NCI-H1048 (cell line): ENCODE results near the gene MYLIP.
A peak's percentile ranks its signal among the peaks of the same experiment; 100 is the strongest.

Source experiments
- DNase-seq: peaks from one replicate; lab custom pipeline; 2025; lab: John Stamatoyannopoulos, UW

MYLIP gene

GRCh38 chr6:16128759-16129622 lies at the start of gene MYLIP:
MYLIP (plus strand) TSS chr6:16129086; CDS start chr6:16129323, 237 bp downstream.
- DNase-seq: peak; percentile 85

DNA sequence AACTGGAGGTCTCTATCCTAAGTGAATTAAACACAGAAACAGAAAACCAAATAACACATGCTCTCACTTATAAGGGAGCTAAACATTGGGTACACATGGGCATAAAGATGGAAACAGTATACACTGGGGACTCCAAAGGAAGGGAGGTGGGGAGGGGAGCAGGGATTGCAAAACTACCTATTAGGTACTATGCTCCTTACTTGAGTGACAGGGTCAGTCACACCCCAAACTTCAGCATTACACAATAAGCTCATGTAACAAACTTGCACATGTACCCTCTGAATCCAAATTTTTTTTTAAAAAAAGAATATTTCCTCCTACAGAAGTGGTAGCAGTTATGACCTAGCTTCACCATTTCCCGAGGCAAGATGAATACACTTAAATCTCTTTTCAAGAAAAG lies 49.5 kb upstream of the MYLIP start:
- no peak for DNase-seq

DNA sequence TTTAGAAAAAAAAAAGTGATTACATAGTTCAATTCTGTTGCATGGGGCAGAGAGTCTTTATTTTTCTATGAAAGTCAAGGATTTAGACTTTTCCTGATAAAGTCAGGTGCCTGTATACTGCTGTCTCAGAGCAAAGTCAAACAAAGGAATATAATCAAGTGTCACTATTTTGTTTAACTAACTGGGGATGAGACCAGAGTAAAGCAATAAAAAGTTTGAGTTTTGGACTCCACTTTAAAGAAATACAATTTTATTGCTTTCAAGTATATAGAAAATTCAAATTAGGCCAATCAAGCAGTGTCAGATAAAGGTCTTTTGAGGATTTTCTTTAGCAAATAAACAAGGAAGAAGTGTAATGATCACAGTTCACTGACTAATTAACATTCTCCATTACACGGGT lies 48.7 kb upstream of the MYLIP start:
- no peak for DNase-seq

- no peak for DNase-seq
These were observed 47.6 kb upstream of the MYLIP start for GRCh38 chr6:16081326-16081725.

GRCh38 chr6:16082361-16082760 lies 46.5 kb upstream of the MYLIP start:
- DNase-seq: no peak

- no peak for DNase-seq
These were observed 41.9 kb upstream of the MYLIP start for GRCh38 chr6:16086965-16087364.

GRCh38 chr6:16087386-16087785 lies 41.5 kb upstream of the MYLIP start:
- DNase-seq: no peak

DNA sequence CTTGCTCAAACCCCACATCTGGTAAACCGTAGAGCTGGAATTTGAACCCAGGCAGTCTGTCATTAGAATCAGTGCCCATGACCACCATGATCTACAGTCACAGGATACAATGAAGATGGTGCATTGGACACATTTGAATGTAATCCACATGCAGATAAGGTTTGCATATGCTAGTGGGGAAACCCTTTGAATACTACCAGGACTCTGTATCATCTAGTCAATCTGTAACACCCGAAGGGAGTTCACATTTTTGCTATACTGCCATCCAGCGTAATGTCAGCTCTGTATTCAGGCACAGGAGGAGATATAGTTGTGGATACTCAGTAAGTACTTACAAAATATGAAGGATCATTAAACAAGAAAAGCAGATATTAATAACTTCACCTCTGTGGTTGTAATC lies 40.5 kb upstream of the MYLIP start:
- no peak for DNase-seq

GRCh38 chr6:16089232-16090062 lies 39.4 kb upstream of the MYLIP start:
- no peak for DNase-seq

DNA sequence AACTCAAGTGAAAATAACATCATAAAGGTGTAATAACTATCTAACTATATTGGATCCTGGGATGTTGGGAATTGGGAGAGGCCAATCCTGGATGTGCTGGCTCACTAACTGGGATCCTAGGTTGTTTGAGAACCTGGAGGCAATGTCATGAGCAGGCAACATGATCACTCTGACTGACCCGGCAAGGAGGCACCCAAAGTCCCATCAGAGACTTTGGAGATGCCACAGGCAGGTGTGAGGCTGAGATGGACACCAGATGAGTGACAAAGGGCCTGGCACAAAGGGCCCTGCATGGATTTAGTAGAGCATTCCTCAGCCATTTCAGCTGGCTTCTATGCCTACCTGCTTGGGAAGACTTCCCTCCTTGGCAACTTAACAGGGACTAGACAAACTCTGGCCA lies 38.4 kb upstream of the MYLIP start:
- DNase-seq: no peak

DNA sequence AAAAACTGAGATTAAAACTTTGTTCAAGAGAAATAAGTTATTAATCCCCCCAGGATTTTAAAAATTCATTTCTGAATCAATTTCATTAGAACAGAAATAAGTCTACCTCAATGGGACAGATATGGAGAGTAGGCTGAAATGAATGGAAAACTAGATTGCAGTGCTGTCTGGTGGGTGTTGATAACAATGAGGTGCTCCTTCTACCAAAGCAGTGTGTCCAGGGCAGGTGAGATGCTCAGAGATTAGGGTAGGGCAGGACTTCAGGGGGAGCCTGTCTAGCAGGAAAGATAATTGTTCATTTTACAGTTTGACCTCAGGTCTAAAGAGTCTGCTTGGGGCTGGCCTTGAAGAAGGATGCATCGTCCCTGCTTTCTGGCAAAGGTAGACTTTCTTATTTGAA lies 38.0 kb upstream of the MYLIP start:
- no peak for DNase-seq

GRCh38 chr6:16092140-16092539 lies 36.7 kb upstream of the MYLIP start:
- DNase-seq: no peak

DNA sequence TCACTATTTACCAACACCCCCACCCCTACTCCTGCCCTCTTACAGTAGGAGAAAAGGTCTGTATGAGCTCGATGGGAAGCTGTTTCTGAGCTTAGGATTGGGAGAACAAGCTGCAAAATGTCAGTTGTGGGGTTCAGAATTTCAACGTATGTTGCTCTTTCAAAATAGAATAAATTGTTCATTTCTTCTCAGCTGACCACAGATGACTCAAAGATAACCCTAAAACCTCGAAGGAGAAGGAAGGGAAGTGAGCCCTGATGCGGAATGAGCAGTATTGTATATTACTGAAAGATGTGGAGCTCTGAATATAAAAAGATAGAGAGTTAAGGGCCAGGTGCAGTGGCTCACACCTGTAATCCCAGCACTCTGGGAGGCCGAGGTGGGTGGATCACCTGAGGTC lies 35.9 kb upstream of the MYLIP start:
- DNase-seq: no peak

DNA sequence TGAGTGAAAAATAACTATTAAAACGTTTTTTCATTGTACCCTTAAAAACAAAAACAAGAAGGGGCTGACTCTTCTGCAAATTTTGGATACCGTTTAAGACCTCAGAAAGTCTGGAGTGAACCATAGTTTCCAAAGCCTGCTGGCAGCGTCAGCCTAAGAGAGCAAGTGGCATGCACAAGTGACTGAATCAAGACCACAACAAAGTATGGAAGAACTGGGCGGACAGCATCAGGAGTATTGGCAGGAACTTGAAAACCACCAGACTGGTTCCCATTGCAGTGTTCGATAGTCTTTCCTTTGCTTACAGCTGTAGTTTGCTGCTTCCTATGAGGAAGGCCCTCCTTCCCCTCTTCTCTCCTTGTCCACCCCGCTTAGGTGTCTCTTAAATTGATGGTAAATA lies 33.7 kb upstream of the MYLIP start:
- DNase-seq: no peak

GRCh38 chr6:16097382-16098171 lies 31.3 kb upstream of the MYLIP start:
- DNase-seq: no peak

GRCh38 chr6:16098211-16098610 lies 30.7 kb upstream of the MYLIP start:
- DNase-seq: no peak

GRCh38 chr6:16102208-16102607 lies 26.7 kb upstream of the MYLIP start:
- DNase-seq: no peak

DNA sequence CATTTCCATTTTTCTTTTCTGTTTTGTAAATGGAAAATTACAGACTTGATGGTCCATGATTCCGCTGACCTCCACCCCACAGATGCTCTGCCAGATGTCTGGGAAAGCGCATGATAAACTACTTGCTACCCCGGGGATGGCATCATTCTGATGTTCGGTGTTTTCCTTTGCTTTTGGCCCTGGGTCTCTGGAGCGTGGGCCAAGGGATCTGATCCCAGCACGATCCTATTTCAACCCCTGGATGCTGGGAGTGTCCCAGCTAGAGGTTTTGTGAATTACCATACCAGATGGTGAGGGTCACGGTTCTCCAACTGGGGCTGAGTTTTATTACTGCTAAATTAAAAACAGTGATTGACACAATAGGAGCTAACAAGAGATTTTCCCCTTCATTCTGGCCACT lies 25.2 kb upstream of the MYLIP start:
- DNase-seq: no peak

DNA sequence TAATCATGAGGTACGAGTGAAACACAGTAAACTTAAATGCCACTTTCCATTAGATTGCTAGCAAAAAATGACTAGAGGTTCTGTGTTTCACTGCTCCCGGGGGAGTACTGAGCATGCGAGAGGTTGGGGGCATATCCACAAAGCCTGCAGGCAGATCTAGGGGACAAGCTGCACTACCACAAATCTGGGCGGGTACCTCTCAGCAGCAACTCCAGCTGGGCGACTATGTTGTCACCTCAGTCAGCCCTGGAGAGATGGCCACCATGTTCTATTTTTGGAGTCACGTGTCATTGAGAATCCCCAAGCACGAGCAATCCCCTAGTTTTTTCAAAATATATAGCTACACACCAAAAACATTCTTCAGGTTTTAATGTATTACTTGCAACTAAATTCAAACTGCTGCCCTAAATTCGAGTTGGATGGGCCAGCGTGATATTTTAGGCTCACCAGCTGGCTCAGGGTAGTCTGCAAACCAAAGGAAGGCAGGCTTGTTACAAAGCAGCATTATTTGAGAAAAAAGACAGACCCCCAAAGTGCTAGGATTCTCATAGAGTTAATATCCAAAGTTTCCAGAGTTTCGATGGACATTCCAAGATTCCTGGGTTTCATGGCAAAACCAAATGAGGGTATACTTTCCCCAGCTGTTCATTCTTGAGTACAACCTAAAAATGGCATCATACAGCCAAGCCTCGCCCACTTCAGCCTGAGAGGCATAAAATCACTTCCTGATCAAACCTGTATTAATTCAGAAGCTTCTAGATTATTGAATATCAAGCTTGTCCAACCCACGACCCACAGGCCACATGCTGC lies 24.1 kb upstream of the MYLIP start:
- no peak for DNase-seq

DNA sequence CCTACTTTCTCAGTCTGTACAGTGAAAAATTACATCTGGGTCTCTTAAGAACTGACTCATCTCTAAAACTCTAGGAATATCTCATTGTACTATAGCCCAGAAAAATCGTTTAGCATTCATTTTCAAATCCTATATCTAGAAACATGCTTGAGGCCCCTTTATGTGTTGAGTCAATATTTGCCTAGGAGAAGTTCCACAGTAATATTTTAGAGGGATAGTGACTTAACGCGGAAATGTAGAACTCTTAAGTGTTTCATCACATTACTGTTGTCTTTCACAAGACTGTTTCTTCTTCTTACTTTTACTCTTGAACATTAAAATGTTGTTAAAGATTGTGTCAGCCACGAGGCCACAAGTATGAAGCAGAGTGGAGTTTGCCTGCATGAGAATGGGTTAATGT lies 23.0 kb upstream of the MYLIP start:
- no peak for DNase-seq

GRCh38 chr6:16106991-16107787 lies 21.7 kb upstream of the MYLIP start:
- DNase-seq: no peak
